ENCODE results near the gene ATP8A2.

The ATP8A2 gene

GRCh38 chr13:26021516-26021915 is 649.7 kb downstream of the ATP8A2 start:
- DNase-seq (ENCODE audit: low read depth, low spot score), result no peak

GRCh38 chr13:26021956-26022355 is 650.2 kb downstream of the ATP8A2 start:
- H3K9ac ChIP-seq (ENCODE audit: insufficient read length), result no peak overlapping the region
- H3K4me3 ChIP-seq, result no peak overlapping the region
- DNase-seq (ENCODE audit: low read depth, low spot score), result no peak
- no peaks in the 10 kb centered on the region for H3K9me3 ChIP-seq (ENCODE audit: low read depth, low read length)
- no peak overlapping the region for H3K27ac ChIP-seq
- H3K36me3 ChIP-seq (ENCODE audit: insufficient read depth, low read length), result no peaks in the 10 kb centered on the region
- TF ChIP-seq EZH2 (IDR thresholded peaks at IDR 0.05) (no peak), FOXP2 (optimal IDR thresholded peaks at IDR 0.05; ENCODE audit: control extremely low read depth, extremely low read length, insufficient read depth) (no peak), POLR2AphosphoS5 (IDR thresholded peaks at IDR 0.05; ENCODE audit: borderline replicate concordance, low read depth, low read length) (no peak)

More at GRCh38 chr13:26021516-26021915, 649.7 kb downstream of the ATP8A2 start:
- TF ChIP-seq POLR2AphosphoS5 (IDR thresholded peaks at IDR 0.05; ENCODE audit: borderline replicate concordance, low read depth, low read length), result no peak
- TF ChIP-seq FOXP2 (optimal IDR thresholded peaks at IDR 0.05; ENCODE audit: control extremely low read depth, extremely low read length, insufficient read depth), result no peak
- no peak for TF ChIP-seq EZH2 (IDR thresholded peaks at IDR 0.05)
- H3K4me3 ChIP-seq, result no peak overlapping the region
- no peaks in the 10 kb centered on the region for H3K36me3 ChIP-seq (ENCODE audit: insufficient read depth, low read length)
- no peaks in the 10 kb centered on the region for H3K9me3 ChIP-seq (ENCODE audit: low read depth, low read length)
- H3K9ac ChIP-seq (ENCODE audit: insufficient read length), result no peak overlapping the region
- H3K27ac ChIP-seq, result no peak overlapping the region

DNA sequence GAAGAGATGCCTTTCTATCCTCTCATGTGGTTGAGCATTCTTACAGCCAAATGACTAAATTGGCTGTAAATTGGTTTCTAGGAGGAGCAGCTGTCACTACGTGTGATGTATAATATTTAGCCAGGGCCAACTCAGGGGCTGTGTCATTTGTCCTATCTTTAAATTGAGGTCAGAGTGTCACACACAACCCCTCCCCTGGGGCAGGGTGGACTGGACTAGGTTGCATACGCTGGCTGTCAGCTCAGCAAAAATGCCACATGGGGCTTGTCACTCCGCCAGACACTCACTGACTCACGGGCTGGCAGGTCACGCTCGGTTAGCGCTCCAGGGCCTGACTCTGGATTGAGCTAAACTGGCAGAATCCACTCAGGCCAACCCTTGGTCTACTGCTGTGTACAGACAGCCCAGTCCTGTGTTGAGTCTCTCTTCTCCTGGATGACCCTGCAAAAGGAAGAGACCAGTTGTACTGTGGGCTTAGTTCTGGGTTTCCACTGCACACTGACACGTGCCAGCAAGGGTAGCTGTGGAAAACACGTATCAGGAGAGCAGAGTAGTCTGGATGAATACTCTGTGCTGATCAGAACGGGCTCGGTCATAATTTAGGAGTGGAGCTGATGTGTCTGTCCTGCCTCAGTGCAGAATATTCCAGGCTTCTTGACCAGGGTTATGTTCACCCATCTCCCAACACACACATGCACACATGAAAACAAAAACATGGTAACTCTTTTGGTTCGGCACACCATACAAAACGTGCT is 650.9 kb downstream of the ATP8A2 start:
- Histone ChIP-seq H3K27ac (no peak overlapping the region), H3K4me3 (no peak overlapping the region), H3K9me3 (ENCODE audit: low read depth, low read length) (no peaks in the 10 kb centered on the region), H3K9ac (ENCODE audit: insufficient read length) (no peak overlapping the region), H3K36me3 (ENCODE audit: insufficient read depth, low read length) (no peaks in the 10 kb centered on the region)
- no peak for DNase-seq (ENCODE audit: low read depth, low spot score)
- TF ChIP-seq EZH2 (IDR thresholded peaks at IDR 0.05) (no peak), FOXP2 (optimal IDR thresholded peaks at IDR 0.05; ENCODE audit: control extremely low read depth, extremely low read length, insufficient read depth) (no peak), POLR2AphosphoS5 (IDR thresholded peaks at IDR 0.05; ENCODE audit: borderline replicate concordance, low read depth, low read length) (no peak)

GRCh38 chr13:26024558-26024957 is 652.8 kb downstream of the ATP8A2 start:
- no peak for TF ChIP-seq POLR2AphosphoS5 (IDR thresholded peaks at IDR 0.05; ENCODE audit: borderline replicate concordance, low read depth, low read length)
- TF ChIP-seq FOXP2 (optimal IDR thresholded peaks at IDR 0.05; ENCODE audit: control extremely low read depth, extremely low read length, insufficient read depth), result no peak
- TF ChIP-seq EZH2 (IDR thresholded peaks at IDR 0.05), result no peak
- Histone ChIP-seq H3K4me3 (no peak overlapping the region), H3K27ac (no peak overlapping the region), H3K9ac (ENCODE audit: insufficient read length) (no peak overlapping the region), H3K9me3 (ENCODE audit: low read depth, low read length) (no peaks in the 10 kb centered on the region), H3K36me3 (ENCODE audit: insufficient read depth, low read length) (no peaks in the 10 kb centered on the region)
- DNase-seq (ENCODE audit: low read depth, low spot score), result no peak

DNA sequence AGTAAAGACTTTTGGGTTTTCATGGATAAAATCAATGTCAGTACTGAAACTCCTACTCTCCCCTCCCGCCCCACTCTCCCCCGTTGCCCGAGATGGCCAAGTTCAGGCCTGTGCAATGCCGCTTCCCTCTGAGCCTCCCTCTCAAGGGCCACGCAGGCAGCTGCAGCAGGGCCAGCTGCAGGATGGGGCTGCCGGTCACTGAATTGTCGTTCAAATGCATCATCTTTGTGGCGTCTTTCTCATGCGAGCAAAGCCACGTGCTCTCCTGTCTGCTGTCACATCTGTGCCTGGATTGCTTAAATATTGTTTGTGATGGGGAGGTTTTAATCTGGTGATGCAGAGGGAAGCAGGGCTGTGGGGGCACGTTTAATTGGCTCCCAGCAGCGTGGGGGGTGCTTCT is 653.4 kb downstream of the ATP8A2 start:
- Histone ChIP-seq H3K9me3 (ENCODE audit: low read depth, low read length) (no peaks in the 10 kb centered on the region), H3K4me3 (no peak overlapping the region), H3K27ac (no peak overlapping the region), H3K36me3 (ENCODE audit: insufficient read depth, low read length) (no peaks in the 10 kb centered on the region), H3K9ac (ENCODE audit: insufficient read length) (no peak overlapping the region)
- no peak for DNase-seq (ENCODE audit: low read depth, low spot score)
- no peak for TF ChIP-seq FOXP2 (optimal IDR thresholded peaks at IDR 0.05; ENCODE audit: control extremely low read depth, extremely low read length, insufficient read depth)
- TF ChIP-seq POLR2AphosphoS5 (IDR thresholded peaks at IDR 0.05; ENCODE audit: borderline replicate concordance, low read depth, low read length), result no peak
- TF ChIP-seq EZH2 (IDR thresholded peaks at IDR 0.05), result no peak

- Histone ChIP-seq H3K36me3 (ENCODE audit: insufficient read depth, low read length) (no peaks in the 10 kb centered on the region), H3K27ac (no peak overlapping the region), H3K4me3 (no peak overlapping the region), H3K9me3 (ENCODE audit: low read depth, low read length) (no peaks in the 10 kb centered on the region), H3K9ac (ENCODE audit: insufficient read length) (no peak overlapping the region)
- DNase-seq (ENCODE audit: low read depth, low spot score), result no peak
- no peak for TF ChIP-seq FOXP2 (optimal IDR thresholded peaks at IDR 0.05; ENCODE audit: control extremely low read depth, extremely low read length, insufficient read depth)
- no peak for TF ChIP-seq EZH2 (IDR thresholded peaks at IDR 0.05)
- TF ChIP-seq POLR2AphosphoS5 (IDR thresholded peaks at IDR 0.05; ENCODE audit: borderline replicate concordance, low read depth, low read length), result no peak
Observed at GRCh38 chr13:26025771-26026170, 654.0 kb downstream of the ATP8A2 start.

GRCh38 chr13:26026211-26026610 is 654.4 kb downstream of the ATP8A2 start:
- Histone ChIP-seq H3K36me3 (ENCODE audit: insufficient read depth, low read length) (no peaks in the 10 kb centered on the region), H3K4me3 (no peak overlapping the region), H3K27ac (no peak overlapping the region), H3K9me3 (ENCODE audit: low read depth, low read length) (no peaks in the 10 kb centered on the region), H3K9ac (ENCODE audit: insufficient read length) (no peak overlapping the region)
- no peak for TF ChIP-seq POLR2AphosphoS5 (IDR thresholded peaks at IDR 0.05; ENCODE audit: borderline replicate concordance, low read depth, low read length)
- TF ChIP-seq EZH2 (IDR thresholded peaks at IDR 0.05), result no peak
- TF ChIP-seq FOXP2 (optimal IDR thresholded peaks at IDR 0.05; ENCODE audit: control extremely low read depth, extremely low read length, insufficient read depth), result no peak
- no peak for DNase-seq (ENCODE audit: low read depth, low spot score)

- no peaks in the 10 kb centered on the region for H3K9me3 ChIP-seq (ENCODE audit: low read depth, low read length)
- H3K27ac ChIP-seq, result no peak overlapping the region
- no peak for DNase-seq (ENCODE audit: low read depth, low spot score)
- H3K4me3 ChIP-seq, result no peak overlapping the region
- H3K36me3 ChIP-seq (ENCODE audit: insufficient read depth, low read length), result no peaks in the 10 kb centered on the region
- H3K9ac ChIP-seq (ENCODE audit: insufficient read length), result no peak overlapping the region
- TF ChIP-seq POLR2AphosphoS5 (IDR thresholded peaks at IDR 0.05; ENCODE audit: borderline replicate concordance, low read depth, low read length), result no peak
- TF ChIP-seq FOXP2 (optimal IDR thresholded peaks at IDR 0.05; ENCODE audit: control extremely low read depth, extremely low read length, insufficient read depth), result no peak
- TF ChIP-seq EZH2 (IDR thresholded peaks at IDR 0.05), result no peak
Observed at GRCh38 chr13:26029581-26030136, 657.9 kb downstream of the ATP8A2 start.
